GM21529 (cell line): Measurements from ENCODE around the gene NAA35.
"Not testable (repeated sequence)": the region's sequence is repeated elsewhere in the genome, so short reads cannot be mapped to it uniquely, and the experiment has no call there.

Source experiments
- ATAC-seq: cut with Tn5 transposase; IDR thresholded peaks from one replicate; pipeline ENCODE4 v1.9.1; 2021; ENCODE audit not compliant: unreplicated experiment

The NAA35 gene

GRCh38 chr9:85940832-85941621 lies at the start of gene NAA35:
Gene NAA35, plus strand, starts transcription at chr9:85941146. Its CDS starts 1,014 bp downstream, at chr9:85942160.
- peak; percentile 89 for ATAC-seq

- no peak for ATAC-seq
These were observed 48.5 kb upstream of the NAA35 start for GRCh38 chr9:85892401-85892800.

- no peak for ATAC-seq
These were observed 45.3 kb upstream of the NAA35 start for GRCh38 chr9:85895685-85896084.

GRCh38 chr9:85897848-85898247 lies 43.1 kb upstream of the NAA35 start:
- ATAC-seq, result no peak

- ATAC-seq, result no peak
These were observed 42.6 kb upstream of the NAA35 start for GRCh38 chr9:85898332-85898731.

- no peak for ATAC-seq
These were observed 41.6 kb upstream of the NAA35 start for GRCh38 chr9:85899388-85899787.

GRCh38 chr9:85900504-85901201 lies 40.3 kb upstream of the NAA35 start:
- ATAC-seq, result peak; percentile 52

GRCh38 chr9:85904975-85905374 lies 36.0 kb upstream of the NAA35 start:
- ATAC-seq, result no peak

GRCh38 chr9:85905957-85906356 lies 35.0 kb upstream of the NAA35 start:
- no peak for ATAC-seq

- ATAC-seq, result no peak
These were observed 31.6 kb upstream of the NAA35 start for GRCh38 chr9:85909390-85909789.

GRCh38 chr9:85914108-85914507 lies 26.8 kb upstream of the NAA35 start:
- ATAC-seq, result no peak

GRCh38 chr9:85917756-85918155 lies 23.2 kb upstream of the NAA35 start:
- ATAC-seq, result no peak

GRCh38 chr9:85925493-85925892 lies 15.5 kb upstream of the NAA35 start:
- no peak for ATAC-seq

GRCh38 chr9:85927076-85927475 lies 13.9 kb upstream of the NAA35 start:
- no peak for ATAC-seq

- ATAC-seq, result no peak
These were observed 9.5 kb upstream of the NAA35 start for GRCh38 chr9:85931495-85931894.

- ATAC-seq, result not testable (repeated sequence)
These were observed 5.0 kb upstream of the NAA35 start for GRCh38 chr9:85935950-85936349.

GRCh38 chr9:85940275-85940831 lies 593 bp upstream of the NAA35 start:
- ATAC-seq, result no peak

- no peak for ATAC-seq
These were observed 635 bp downstream of the NAA35 start for GRCh38 chr9:85941622-85941940.

GRCh38 chr9:85941966-85942912 lies 1.3 kb downstream of the NAA35 start:
- no peak for ATAC-seq

- no peak for ATAC-seq
These were observed 2.2 kb downstream of the NAA35 start for GRCh38 chr9:85942913-85943709.
